ENCODE data around the gene CCDC33. TPM values are rescaled to one million over a fixed set of nuclear protein-coding genes. Genes with fewer than 3 reads are reported as not detected.
A peak's percentile ranks its signal among the peaks of the same experiment; 100 is the strongest.

CCDC33 gene
- total and polyA plus RNA-seq, 2 donors (not counting 3 experiments of a cell fraction or from before 2014, with no cell fraction given): not detected

- Histone ChIP-seq H3K9ac (replicated peaks; ENCODE audit: extremely low read depth, insufficient read depth, low read length) (no peak overlapping the region), H3K9me1 (replicated peaks; ENCODE audit: control insufficient read depth, extremely low read depth, insufficient read depth, low read length) (no peaks in the 10 kb centered on the region), H3K4me2 (ENCODE audit: insufficient read depth, low read length) (no peak overlapping the region), H4K20me1 (replicated peaks; ENCODE audit: control insufficient read depth, extremely low read depth, insufficient read depth, low read length) (no peaks in the 10 kb centered on the region), H2AFZ (ENCODE audit: low read depth, low read length) (no peak overlapping the region), H3K79me2 (ENCODE audit: control insufficient read depth, insufficient read depth, low read length) (no peaks in the 10 kb centered on the region), H3K4me1 (ENCODE audit: control insufficient read depth, extremely low read depth, insufficient read depth, low read length) (no peaks in the 10 kb centered on the region), H3K27me3 (ENCODE audit: control insufficient read depth in 2 of 2, insufficient read depth in 2 of 2, low read length in 2 of 2) (peaks cover 17 to 31% of the 10 kb centered on the region in 2 experiments), H3K27ac (ENCODE audit: insufficient read depth, low read depth, low read length) (no peak overlapping the region), H3K4me3 (replicated peaks in 1 of 3; ENCODE audit: insufficient read depth in 1 of 3, low read depth in 1 of 3, low read length in 3 of 3) (no peak overlapping the region), H3K36me3 (ENCODE audit: control insufficient read depth in 2 of 2, extremely low read depth in 1 of 2, insufficient read depth in 2 of 2, low read length in 2 of 2) (no peaks in the 10 kb centered on the region), H3K9me3 (replicated peaks; ENCODE audit: control insufficient read depth, insufficient read depth, low read length) (no peaks in the 10 kb centered on the region)
- intact Hi-C loops (cut with micrococcal nuclease): loop anchor here (2.0 kb wide), 1 partner anchor 176 kb away; no protein-coding TSS in a partner anchor
- TF ChIP-seq CTCF (IDR thresholded peaks at IDR 0.05; ENCODE audit: extremely low read depth in 1 of 2, insufficient read depth in 1 of 2, low read depth in 1 of 2, low read length in 2 of 2) (peak; percentile 20 to 45), MYC (IDR thresholded peaks at IDR 0.05; ENCODE audit: low read depth, low read length) (no peak), POLR2A (IDR thresholded peaks at IDR 0.05; ENCODE audit: low read depth, low read length) (no peak), POLR2AphosphoS5 (IDR thresholded peaks at IDR 0.05; ENCODE audit: insufficient read depth, low read depth, low read length) (no peak)
- FAIRE-seq (no peak), DNase-seq (ENCODE audit: low read depth, low spot score) (peak; percentile 9)
- BruUV-seq (replicated peaks): no TSS peak
- ChIA-PET POLR2A (no interaction called here), CTCF (interaction anchor here (1.0 to 2.7 kb wide), 2 partner anchors 173 to 175 kb away, joined by 3 to 11 read pairs; no protein-coding TSS in a partner anchor)
- dilution Hi-C loops (cut with MboI; ENCODE audit: extremely low pct_ligation_motif_present, low sequenced_read_pairs): no loop called here
Observed at GRCh38 chr15:74302821-74303359, 66.8 kb downstream of the CCDC33 start.

- dilution Hi-C loops (cut with MboI; ENCODE audit: extremely low pct_ligation_motif_present, low sequenced_read_pairs) (no loop called here), intact Hi-C loops (cut with micrococcal nuclease) (loop anchor here (2.0 kb wide), 1 partner anchor 177 kb away; no protein-coding TSS in a partner anchor)
- H3K27me3 ChIP-seq (ENCODE audit: control insufficient read depth in 2 of 2, insufficient read depth in 2 of 2, low read length in 2 of 2): peaks cover 21 to 34% of the 10 kb centered on the region in 2 experiments
- FAIRE-seq (no peak), DNase-seq (ENCODE audit: low read depth, low spot score) (no peak)
- no peaks in the 10 kb centered on the region for H3K9me3 ChIP-seq (replicated peaks; ENCODE audit: control insufficient read depth, insufficient read depth, low read length)
- BruUV-seq (replicated peaks): no TSS peak
- no peaks in the 10 kb centered on the region for H3K36me3 ChIP-seq (ENCODE audit: control insufficient read depth in 2 of 2, extremely low read depth in 1 of 2, insufficient read depth in 2 of 2, low read length in 2 of 2)
- no peak overlapping the region for H3K27ac ChIP-seq (ENCODE audit: insufficient read depth, low read depth, low read length)
- no peak overlapping the region for H3K9ac ChIP-seq (replicated peaks; ENCODE audit: extremely low read depth, insufficient read depth, low read length)
- no peak overlapping the region for H3K4me3 ChIP-seq (replicated peaks in 1 of 3; ENCODE audit: insufficient read depth in 1 of 3, low read depth in 1 of 3, low read length in 3 of 3)
- H3K4me2 ChIP-seq (ENCODE audit: insufficient read depth, low read length): no peak overlapping the region
- POLR2A ChIA-PET: no interaction called here
- no peaks in the 10 kb centered on the region for H3K9me1 ChIP-seq (replicated peaks; ENCODE audit: control insufficient read depth, extremely low read depth, insufficient read depth, low read length)
- no peaks in the 10 kb centered on the region for H3K79me2 ChIP-seq (ENCODE audit: control insufficient read depth, insufficient read depth, low read length)
- CTCF ChIA-PET: interaction anchor here (0.8 to 2.7 kb wide), 6 partner anchors 8 to 353 kb away, joined by 3 to 11 read pairs (median 3); no protein-coding TSS in a partner anchor
- no peaks in the 10 kb centered on the region for H3K4me1 ChIP-seq (ENCODE audit: control insufficient read depth, extremely low read depth, insufficient read depth, low read length)
- TF ChIP-seq JUN (IDR thresholded peaks at IDR 0.05; ENCODE audit: borderline replicate concordance, insufficient read depth, insufficient read length, low read depth) (no peak), POLR2A (IDR thresholded peaks at IDR 0.05; ENCODE audit: low read depth, low read length) (no peak), MYC (IDR thresholded peaks at IDR 0.05; ENCODE audit: low read depth, low read length) (no peak), GATA2 (IDR thresholded peaks at IDR 0.05; ENCODE audit: insufficient read depth, insufficient read length, low read depth, low read length) (no peak), POLR2AphosphoS5 (IDR thresholded peaks at IDR 0.05; ENCODE audit: insufficient read depth, low read depth, low read length) (no peak), FOS (IDR thresholded peaks at IDR 0.05; ENCODE audit: borderline replicate concordance, insufficient read depth, low read length) (no peak), CTCF (IDR thresholded peaks at IDR 0.05; ENCODE audit: extremely low read depth in 1 of 2, insufficient read depth in 1 of 2, low read depth in 1 of 2, low read length in 2 of 2) (no peak), EZH2 (IDR thresholded peaks at IDR 0.05; ENCODE audit: borderline replicate concordance, low read depth, low read length, severe bottlenecking) (no peak), MAX (IDR thresholded peaks at IDR 0.05; ENCODE audit: insufficient read depth, insufficient read length) (no peak)
- H2AFZ ChIP-seq (ENCODE audit: low read depth, low read length): no peak overlapping the region
- H4K20me1 ChIP-seq (replicated peaks; ENCODE audit: control insufficient read depth, extremely low read depth, insufficient read depth, low read length): no peaks in the 10 kb centered on the region
Observed at GRCh38 chr15:74303741-74304309, 67.7 kb downstream of the CCDC33 start.

Measured in endothelial cell of umbilical vein (primary cell).